Stromal cell of bone marrow (primary cell): Measurements from ENCODE around the gene RINL.
"Not testable (repeated sequence)": the region's sequence is repeated elsewhere in the genome, so short reads cannot be mapped to it uniquely, and the experiment has no call there.

Experiments
- DNase-seq: peaks from one replicate; pipeline ENCODE4 v3.0.0-alpha.2; 2012; ENCODE audit warnings: low read depth

Gene RINL

GRCh38 chr19:38904581-38905539 lies 26.8 kb upstream of the RINL start:
- DNase-seq: no peak

- DNase-seq: no peak
Measured at GRCh38 chr19:38901683-38902082, 23.6 kb upstream of the RINL start.

- DNase-seq: no peak
Measured at GRCh38 chr19:38900743-38901190, 22.7 kb upstream of the RINL start.

GRCh38 chr19:38900202-38900629 lies 22.1 kb upstream of the RINL start:
- no peak for DNase-seq

- DNase-seq: peak; percentile 100
Measured at GRCh38 chr19:38899447-38900201, 21.5 kb upstream of the RINL start, which contains the start of the genes NFKBIB and SIRT2. TSS of gene NFKBIB (plus strand) at chr19:38899969. CDS start at chr19:38900033, 64 bp downstream. TSS of gene SIRT2 (minus strand) at chr19:38899618. CDS start at chr19:38899521, 97 bp downstream.

GRCh38 chr19:38898788-38899446 lies 20.8 kb upstream of the RINL start:
- DNase-seq: peak; percentile 5

GRCh38 chr19:38894968-38895367 lies 16.9 kb upstream of the RINL start:
- no peak for DNase-seq

- no peak for DNase-seq
Measured at GRCh38 chr19:38893341-38893771, 15.3 kb upstream of the RINL start.

GRCh38 chr19:38892841-38893240 lies 14.8 kb upstream of the RINL start:
- DNase-seq: no peak

GRCh38 chr19:38891771-38892170 lies 13.7 kb upstream of the RINL start:
- no peak for DNase-seq

- DNase-seq: no peak
Measured at GRCh38 chr19:38890686-38891085, 12.6 kb upstream of the RINL start.

- DNase-seq: no peak
Measured at GRCh38 chr19:38889803-38890202, 11.7 kb upstream of the RINL start.

GRCh38 chr19:38888876-38889275 lies 10.8 kb upstream of the RINL start:
- no peak for DNase-seq

GRCh38 chr19:38884691-38885090 lies 6.6 kb upstream of the RINL start:
- DNase-seq: not testable (repeated sequence)

- no peak for DNase-seq
Measured at GRCh38 chr19:38883286-38883685, 5.2 kb upstream of the RINL start.

- DNase-seq: no peak
Measured at GRCh38 chr19:38880882-38881609, 3.0 kb upstream of the RINL start.

GRCh38 chr19:38880076-38880881 lies 2.2 kb upstream of the RINL start:
- DNase-seq: no peak

- DNase-seq: no peak
Measured at GRCh38 chr19:38879400-38879751, 1.3 kb upstream of the RINL start.

- DNase-seq: no peak
Measured at GRCh38 chr19:38878575-38879399, 712 bp upstream of the RINL start.
